Small intestine (tissue), 7 donors: Measurements from ENCODE around the gene CNPY4. TPM values are rescaled to one million over a fixed set of nuclear protein-coding genes. Genes with fewer than 3 reads are reported as not detected.
A peak's percentile ranks its signal among the peaks of the same experiment; 100 is the strongest.

Experiments
- DNase-seq, 2 donors: peaks; one replicate each; pipeline versions ENCODE4 v3.0.0 to v3.0.0-alpha.2; 2013
- FAIRE-seq: peaks from 2 replicates; lab custom pipeline; 2012; peaks lifted over from hg19 to GRCh38; lab: Jason Lieb, UNC
- H3K27ac ChIP-seq, 3 donors: one replicate each; pipeline ENCODE4 v1.5.1; 2013; ENCODE audit warnings: low read length in 2 of 3, mild to moderate bottlenecking in 2 of 3, control low read depth in 1 of 3, inconsistent platforms in 1 of 3, low read depth in 1 of 3, moderate library complexity in 1 of 3
- H3K27me3 ChIP-seq, 3 donors: one replicate each; pipeline ENCODE4 v1.6.1; 2013; ENCODE audit warnings: low read length in 3 of 3, inconsistent platforms in 1 of 3; ENCODE audit not compliant: control insufficient read depth in 3 of 3, insufficient read depth in 3 of 3
- H3K36me3 ChIP-seq, 3 donors: one replicate each; pipeline ENCODE4 v1.6.1; 2013; ENCODE audit warnings: low read length in 3 of 3, inconsistent platforms in 1 of 3, low read depth in 1 of 3, mild to moderate bottlenecking in 1 of 3, moderate library complexity in 1 of 3; ENCODE audit not compliant: control insufficient read depth in 3 of 3, insufficient read depth in 2 of 3
- H3K4me1 ChIP-seq, 3 donors: one replicate each; pipeline ENCODE4 v1.6.1; 2013; ENCODE audit warnings: low read length in 2 of 3, inconsistent platforms in 1 of 3, low read depth in 1 of 3, mild to moderate bottlenecking in 1 of 3, moderate library complexity in 1 of 3; ENCODE audit not compliant: control insufficient read depth in 3 of 3, insufficient read depth in 2 of 3
- H3K4me3 ChIP-seq, 3 donors: one replicate each; pipeline ENCODE4 v1.5.1; 2013; ENCODE audit warnings: low read length in 3 of 3, control low read depth in 1 of 3, inconsistent platforms in 1 of 3, low read depth in 1 of 3, mild to moderate bottlenecking in 1 of 3, moderate library complexity in 1 of 3
- H3K9me3 ChIP-seq, 2 donors: one replicate each; pipeline ENCODE4 v1.6.1; 2013; ENCODE audit warnings: low read depth in 1 of 2, low read length in 1 of 2; ENCODE audit not compliant: control insufficient read depth in 2 of 2, insufficient read depth in 1 of 2
- WGBS, 3 donors: extraction: QIAGEN DNeasy Blood & Tissue Kit; methylation state at CpG; one replicate each; pipeline ENCODE4 v1.1.7; 2013; 5-methylcytosine and 5-hydroxymethylcytosine counted together
- polyA plus RNA-seq, 4 donors: library from polyadenylated mRNA; stranded (reverse) in 3 of 4; unstranded in 1 of 4; fragments of 200-250 nt in 3 of 4; fragments of 120-200 nt in 1 of 4; gene quantifications; one replicate each; pipeline versions ENCODE4 v1.2.1 to v1.2.3, GENCODE V29; 2013
- donor health status: healthy with polysubstance abuse.
- donor health status: control.
- donor health status: control.
- donor health status: Bipolar disorder and iron deficiency.
- donor health status: healthy.

The CNPY4 gene
- polyA plus RNA-seq, 4 donors: 2.5 to 14.0 (median 7.5) TPM

GRCh38 chr7:100152937-100153666 lies 33.7 kb downstream of the CNPY4 start:
- DNase-seq (no peak), FAIRE-seq (no peak)
- Histone ChIP-seq H3K9me3 (no peaks in the 10 kb centered on the region), H3K27me3 (no peaks in the 10 kb centered on the region), H3K27ac (peak overlapping the region; percentile 75 to 91 (median 79)), H3K4me3 (no peak overlapping the region), H3K4me1 (peaks cover 5 to 53% (median 8%) of the 10 kb centered on the region in 3 donors), H3K36me3 (peaks cover 3 to 57% (median 5%) of the 10 kb centered on the region in 3 donors)
- 85 to 93% (median 91%) methylated on average over 18 of the region's 18 CpGs for WGBS, 3 donors

- peaks cover 5 to 50% (median 8%) of the 10 kb centered on the region in 3 donors for H3K4me1 ChIP-seq
- H3K9me3 ChIP-seq: no peaks in the 10 kb centered on the region
- DNase-seq: peak; percentile 69 to 82
- H3K4me3 ChIP-seq: no peak overlapping the region
- H3K27ac ChIP-seq: peak overlapping the region; percentile 75 to 91 (median 79)
- H3K36me3 ChIP-seq: peaks cover 3 to 57% (median 5%) of the 10 kb centered on the region in 3 donors
- no peaks in the 10 kb centered on the region for H3K27me3 ChIP-seq
- WGBS, 3 donors: 20 to 63% (median 37%) methylated on average over 16 of the region's 16 CpGs
- no peak for FAIRE-seq
These were observed 34.5 kb downstream of the CNPY4 start for GRCh38 chr7:100153708-100154535.

- Histone ChIP-seq H3K9me3 (no peaks in the 10 kb centered on the region), H3K4me3 (no peak overlapping the region), H3K4me1 (peaks cover 5 to 50% (median 8%) of the 10 kb centered on the region in 3 donors), H3K36me3 (peaks cover 3 to 57% (median 5%) of the 10 kb centered on the region in 3 donors), H3K27me3 (no peaks in the 10 kb centered on the region), H3K27ac (peak overlapping the region; percentile 34 to 91 (median 75))
- FAIRE-seq: no peak
- DNase-seq: peak; percentile 80 to 81
- 42 to 63% (median 52%) methylated on average over 26 to 30 of the region's 30 CpGs for WGBS, 3 donors
These were observed 35.4 kb downstream of the CNPY4 start for GRCh38 chr7:100154651-100155491.

GRCh38 chr7:100155553-100156317 lies 36.3 kb downstream of the CNPY4 start:
- H3K36me3 ChIP-seq: peaks cover 3 to 57% (median 5%) of the 10 kb centered on the region in 3 donors
- no peak overlapping the region for H3K4me3 ChIP-seq
- no peaks in the 10 kb centered on the region for H3K27me3 ChIP-seq
- no peaks in the 10 kb centered on the region for H3K9me3 ChIP-seq
- FAIRE-seq: no peak
- DNase-seq: no peak
- peaks cover 4 to 50% (median 5%) of the 10 kb centered on the region in 3 donors for H3K4me1 ChIP-seq
- peak overlapping the region in 2 of 3 donors; percentile 34 to 75 for H3K27ac ChIP-seq
- WGBS, 3 donors: 62 to 79% (median 69%) methylated on average over 20 of the region's 20 CpGs

GRCh38 chr7:100156331-100157068 lies 37.1 kb downstream of the CNPY4 start:
- FAIRE-seq: no peak
- H3K4me1 ChIP-seq: peaks cover 4 to 50% (median 5%) of the 10 kb centered on the region in 3 donors
- 81 to 85% (median 82%) methylated on average over 16 of the region's 16 CpGs for WGBS, 3 donors
- H3K4me3 ChIP-seq: no peak overlapping the region
- H3K27me3 ChIP-seq: no peaks in the 10 kb centered on the region
- DNase-seq: no peak
- no peaks in the 10 kb centered on the region for H3K9me3 ChIP-seq
- H3K36me3 ChIP-seq: peaks cover 3 to 57% (median 5%) of the 10 kb centered on the region in 3 donors
- peak overlapping the region in 1 of 3 donors; percentile 13 for H3K27ac ChIP-seq

DNA sequence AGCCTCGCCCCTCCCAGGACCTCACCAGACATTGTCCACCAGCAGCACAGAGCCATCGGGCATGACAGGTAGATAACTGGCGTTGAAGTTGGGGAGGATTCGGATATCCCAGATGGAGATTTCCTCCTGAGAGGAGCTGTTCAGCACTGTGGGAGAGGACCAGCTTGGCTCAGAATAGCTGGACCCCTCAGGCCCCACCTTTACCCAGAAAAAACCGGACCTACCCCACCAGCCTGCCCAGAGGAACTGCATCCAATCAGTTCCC lies 37.6 kb downstream of the CNPY4 start:
- FAIRE-seq (no peak), DNase-seq (no peak)
- Histone ChIP-seq H3K4me1 (peaks cover 4 to 50% (median 5%) of the 10 kb centered on the region in 3 donors), H3K27me3 (no peaks in the 10 kb centered on the region), H3K36me3 (peaks cover 3 to 52% (median 5%) of the 10 kb centered on the region in 3 donors), H3K4me3 (no peak overlapping the region), H3K27ac (peak overlapping the region in 2 of 3 donors; percentile 13 to 42), H3K9me3 (no peaks in the 10 kb centered on the region)
- WGBS, 3 donors: 62 to 75% (median 70%) methylated on average over 5 of the region's 5 CpGs
